ENCODE measurements around the gene MAGI2.
"Not testable (repeated sequence)": the region's sequence is repeated elsewhere in the genome, so short reads cannot be mapped to it uniquely, and the experiment has no call there.

The MAGI2 gene

DNA sequence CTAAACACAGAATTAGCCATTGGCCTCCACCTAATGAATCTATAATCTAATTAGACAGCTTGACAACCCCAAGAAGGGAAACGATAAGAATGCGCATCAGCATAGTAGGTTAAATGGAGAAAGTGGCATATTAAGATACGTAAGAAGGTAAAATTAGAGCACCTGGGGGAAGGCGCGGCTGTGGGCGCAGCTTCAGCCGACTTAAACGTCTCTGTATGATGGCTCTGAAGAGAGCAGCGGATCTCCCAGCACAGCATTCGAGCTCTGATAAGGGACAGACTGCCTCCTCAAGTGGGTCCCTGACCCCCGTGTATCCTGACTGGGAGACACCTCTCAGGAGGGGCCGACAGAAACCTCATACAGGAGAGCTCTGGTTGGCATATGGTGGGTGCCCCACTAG is 1136.1 kb downstream of the MAGI2 start:
- DNase-seq, result no peak

DNA sequence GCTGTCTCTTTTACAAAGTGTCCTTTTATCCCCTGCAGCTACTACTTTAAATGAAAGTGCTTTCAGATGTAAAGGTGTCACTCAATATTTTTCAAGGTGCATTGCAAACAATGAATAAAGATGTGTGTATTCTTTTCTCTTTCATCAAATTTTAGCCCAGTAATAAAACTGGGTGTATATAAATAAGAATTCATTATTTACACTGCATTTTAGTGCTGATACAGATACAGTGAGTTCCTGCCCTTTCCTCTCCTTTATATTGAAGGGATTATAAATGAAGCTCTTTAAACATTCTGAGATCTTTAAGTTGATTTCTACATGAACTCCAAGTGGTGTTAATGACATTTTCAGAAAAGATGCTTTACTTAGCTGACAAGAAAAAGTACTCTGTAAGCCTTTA is 1137.4 kb downstream of the MAGI2 start:
- no peak for DNase-seq

DNA sequence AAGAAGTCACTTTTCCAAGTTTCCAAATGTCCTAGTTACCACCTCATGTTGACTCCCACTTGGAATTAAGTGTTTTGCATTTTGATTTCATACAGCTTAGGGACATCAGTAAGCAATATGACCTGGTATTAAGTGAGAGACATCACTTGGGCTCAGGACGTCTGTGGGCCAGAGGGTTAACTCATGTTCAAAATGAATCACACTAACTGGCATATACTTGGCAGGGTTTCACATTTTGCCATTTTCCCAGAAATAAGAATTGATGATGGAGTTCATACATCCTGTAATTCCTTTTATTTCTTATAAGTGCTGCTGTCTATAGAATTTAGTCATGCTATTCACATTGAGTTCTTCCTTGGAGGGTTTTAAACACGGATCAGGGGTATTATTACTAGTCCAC is 1138.3 kb downstream of the MAGI2 start:
- DNase-seq, result no peak

DNA sequence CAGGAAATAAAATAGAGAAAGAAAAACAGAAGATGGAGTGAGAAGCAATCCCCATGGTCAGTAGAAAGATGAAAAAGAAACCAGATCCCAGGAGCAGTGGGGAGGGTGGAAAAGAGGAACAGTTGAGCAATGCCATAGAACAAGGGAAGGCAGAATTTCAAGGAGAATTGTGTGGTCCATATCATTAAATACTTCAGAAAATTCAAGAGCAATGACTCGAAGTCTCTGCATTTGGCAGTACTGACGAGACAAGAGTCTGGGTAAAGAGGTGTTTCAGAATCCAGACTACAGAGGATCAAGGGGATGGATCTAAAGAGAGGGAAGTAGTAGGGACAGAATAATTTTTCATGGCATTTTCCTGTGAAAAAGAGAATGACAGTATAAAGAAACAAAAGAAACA is 1142.3 kb downstream of the MAGI2 start:
- DNase-seq, result no peak

DNA sequence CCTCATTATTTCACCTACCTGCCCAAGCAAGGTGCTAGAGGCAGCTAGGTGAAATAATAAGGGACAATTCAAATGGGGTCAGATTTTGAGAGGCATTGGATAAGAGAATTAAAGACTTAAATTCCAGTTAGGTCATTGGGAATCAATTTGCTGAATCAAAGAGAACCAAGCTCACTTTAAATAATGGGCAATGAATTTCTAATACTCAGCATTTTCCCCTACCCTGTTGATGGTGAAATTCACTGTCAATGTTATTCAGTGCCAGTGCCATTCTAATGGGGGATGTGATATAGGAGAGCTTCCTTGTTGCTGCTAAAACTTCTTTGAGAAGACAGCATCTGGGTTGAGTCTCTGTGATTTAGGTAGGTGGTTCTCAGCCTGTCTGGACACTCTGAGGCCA is 1145.6 kb downstream of the MAGI2 start:
- no peak for DNase-seq

DNA sequence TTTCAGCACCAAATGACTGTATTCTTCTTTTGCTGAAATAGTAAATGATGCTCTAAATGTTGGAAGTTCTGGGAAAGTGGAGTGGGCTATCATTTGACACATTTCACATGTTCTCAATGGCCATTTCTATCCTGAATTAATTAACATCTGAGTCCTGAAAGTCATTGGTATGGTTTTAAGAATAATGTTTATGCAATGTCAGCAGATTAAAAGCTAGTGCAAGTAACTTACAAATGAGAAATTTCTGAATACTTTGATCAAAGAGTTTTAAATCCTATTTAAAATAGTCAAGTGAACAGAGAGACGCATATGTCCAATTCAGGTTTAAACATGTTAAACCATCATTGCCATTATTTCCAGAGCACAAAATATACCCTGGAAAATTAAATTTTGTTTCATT is 1146.8 kb downstream of the MAGI2 start:
- DNase-seq, result no peak

DNA sequence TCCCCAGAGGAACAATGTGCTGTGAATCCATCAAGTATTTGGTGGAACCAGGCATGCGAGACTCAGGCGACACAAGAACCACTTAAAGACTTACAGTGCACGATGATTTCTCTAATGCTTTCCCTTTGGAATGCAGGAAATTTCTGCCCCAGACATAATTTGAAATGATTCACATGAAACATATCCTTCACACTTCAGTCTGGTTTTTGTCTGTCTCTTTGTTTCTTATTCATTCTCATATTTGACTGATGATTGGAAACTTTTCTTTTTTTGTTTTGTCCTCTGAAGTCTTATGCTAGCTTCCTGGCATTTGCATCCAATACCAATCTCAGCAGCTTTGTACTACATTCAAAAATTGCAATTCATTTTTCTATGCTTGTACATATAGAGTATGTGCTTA is 1152.1 kb downstream of the MAGI2 start:
- no peak for DNase-seq

DNA sequence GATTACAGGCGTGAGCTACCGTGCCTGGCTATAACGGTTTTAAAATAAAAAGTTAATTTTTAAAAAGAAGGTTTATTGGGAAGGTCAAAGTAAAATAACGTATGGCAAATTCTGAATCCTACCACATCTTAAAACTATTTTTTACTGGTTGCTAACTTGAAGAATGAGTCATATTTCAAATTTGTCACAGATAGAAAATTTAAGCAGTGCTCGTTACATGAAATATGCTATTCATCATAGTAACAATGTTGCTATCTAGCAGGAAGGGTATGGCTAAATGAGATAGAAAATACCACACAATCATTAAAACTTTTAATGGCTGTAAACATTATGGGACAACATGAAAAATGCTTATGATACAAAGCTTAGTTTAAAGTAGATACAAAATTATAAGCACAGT is 1154.4 kb downstream of the MAGI2 start:
- no peak for DNase-seq

DNA sequence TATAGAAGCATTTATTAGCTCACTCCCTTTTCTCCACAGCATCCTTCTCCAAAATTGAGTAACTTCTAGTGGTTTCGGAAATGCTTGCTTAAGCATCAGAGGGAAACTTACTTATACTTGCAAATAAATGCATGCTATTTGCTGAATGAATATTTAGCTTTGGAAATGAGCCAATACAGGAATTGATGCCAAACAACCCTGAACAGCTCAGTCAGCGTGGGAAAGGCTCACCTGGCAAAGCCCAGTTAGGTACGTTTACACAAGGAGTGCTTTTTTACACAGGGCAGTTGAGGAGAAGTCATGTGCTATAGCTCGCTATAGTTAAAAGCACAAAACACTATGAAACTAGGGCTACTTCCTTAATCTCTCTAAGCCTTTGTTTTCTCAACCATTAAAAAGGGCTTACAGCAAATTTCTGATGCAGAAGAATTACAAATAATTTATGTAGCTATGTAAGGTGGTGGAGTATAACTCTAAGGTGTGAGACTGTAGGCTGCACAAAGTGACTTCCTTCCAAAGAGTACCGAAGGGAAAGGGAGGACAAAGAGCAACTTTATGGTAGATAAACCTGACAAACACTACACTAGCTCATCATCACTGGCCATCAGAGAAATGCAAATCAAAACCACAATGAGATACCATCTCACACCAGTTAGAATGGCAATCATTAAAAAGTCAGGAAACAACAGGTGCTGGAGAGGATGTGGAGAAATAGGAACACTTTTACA is 1156.7 kb downstream of the MAGI2 start:
- no peak for DNase-seq

DNA sequence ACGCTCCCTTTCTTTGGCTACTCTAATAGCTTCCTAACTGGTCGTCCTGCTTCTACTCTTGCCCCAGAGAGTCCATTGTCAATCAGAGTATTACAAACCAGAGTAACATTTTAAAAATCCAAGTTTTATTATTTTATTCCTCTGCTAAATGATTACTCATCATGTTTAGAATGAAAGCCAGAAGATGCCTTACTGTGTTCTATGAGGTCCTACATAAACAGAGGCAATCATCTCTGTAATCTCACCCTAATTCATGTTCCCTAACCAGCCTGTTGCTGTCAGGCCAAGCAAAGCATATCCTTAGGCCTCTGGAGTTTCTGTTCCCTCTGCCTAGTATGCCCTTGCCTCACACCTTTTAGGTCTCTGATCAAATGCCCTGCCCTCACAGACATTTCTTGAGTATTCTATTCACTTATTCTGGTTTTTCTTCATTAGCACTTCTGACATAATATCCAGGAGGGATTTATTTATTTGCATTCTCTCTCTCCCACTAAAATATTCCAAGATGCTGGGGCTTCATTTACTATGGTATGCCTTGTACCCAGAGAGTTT is 1157.3 kb downstream of the MAGI2 start:
- no peak for DNase-seq

DNA sequence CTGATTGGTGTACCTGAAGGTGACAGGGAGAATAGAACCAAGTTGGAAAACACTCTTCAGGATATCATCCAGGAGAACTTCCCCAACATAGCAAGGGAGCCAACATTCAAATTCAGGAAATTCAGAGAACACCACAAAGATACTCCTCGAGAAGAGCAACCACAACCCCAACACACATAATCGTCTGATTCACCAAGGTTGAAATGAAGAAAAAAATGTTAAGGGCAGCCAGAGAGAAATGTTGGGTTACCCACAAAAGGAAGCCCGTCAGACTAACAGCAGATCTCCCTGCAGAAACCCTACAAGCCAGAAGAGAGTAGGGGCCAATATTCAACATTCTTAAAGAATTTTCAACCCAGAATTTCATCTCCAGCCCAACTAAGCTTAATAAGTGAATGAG is 1164.0 kb downstream of the MAGI2 start:
- not testable (repeated sequence) for DNase-seq

DNA sequence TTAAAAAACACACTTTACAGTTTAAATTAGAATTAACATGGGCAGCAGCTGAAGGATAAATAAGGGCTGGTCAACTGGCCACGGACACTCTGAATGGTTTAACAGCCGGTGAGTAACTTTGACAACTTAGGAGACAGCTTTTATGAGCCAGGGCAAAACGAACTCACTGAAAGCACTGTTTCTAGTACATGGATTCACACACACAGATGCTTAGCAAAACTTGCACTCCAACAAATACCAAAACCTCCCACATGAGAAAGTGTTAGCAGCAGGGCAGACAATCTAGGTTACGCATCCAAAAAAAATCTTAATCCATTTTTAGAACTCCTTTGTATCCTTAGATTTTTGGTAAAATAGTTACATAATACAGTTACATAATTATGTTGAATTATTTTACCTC is 1168.5 kb downstream of the MAGI2 start:
- no peak for DNase-seq

DNA sequence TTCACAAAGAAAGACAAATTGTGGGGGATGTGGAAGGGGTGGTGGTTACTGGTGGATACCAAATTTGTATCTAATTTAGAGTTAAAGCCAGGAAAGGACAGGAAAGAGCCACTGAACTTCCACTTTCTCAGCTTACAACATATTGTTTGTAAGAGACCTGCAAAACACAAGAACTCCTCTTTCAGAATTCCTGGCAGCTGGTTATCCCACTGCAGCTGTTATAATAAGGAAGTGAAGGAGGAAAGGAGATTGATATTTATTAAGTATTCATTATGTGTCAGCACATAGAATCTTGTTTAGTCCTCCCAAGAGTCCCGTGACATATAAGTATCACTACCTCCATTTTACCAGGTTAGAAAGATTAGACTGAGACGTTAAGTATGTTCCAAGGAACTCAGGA is 1173.2 kb downstream of the MAGI2 start:
- no peak for DNase-seq

DNA sequence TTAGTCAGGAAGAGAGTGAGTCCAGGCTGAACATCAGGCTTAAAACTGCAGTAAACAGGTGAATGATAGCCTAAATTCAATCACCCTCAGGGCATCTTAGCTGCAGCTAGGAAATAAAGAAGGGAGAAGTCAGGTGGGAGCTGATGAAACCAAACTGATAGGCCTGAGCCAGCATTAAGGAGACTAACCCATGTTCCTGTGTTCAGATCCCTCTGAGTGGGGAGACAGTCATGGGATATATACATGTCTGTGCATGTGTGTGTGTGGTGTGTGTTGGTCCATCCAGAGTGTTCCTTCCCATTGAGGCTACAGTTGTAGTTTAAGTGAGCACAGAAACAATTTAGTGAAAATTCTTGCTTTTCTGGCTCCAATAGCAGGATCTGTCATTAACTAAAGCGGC is 1174.0 kb downstream of the MAGI2 start:
- DNase-seq, result no peak

DNA sequence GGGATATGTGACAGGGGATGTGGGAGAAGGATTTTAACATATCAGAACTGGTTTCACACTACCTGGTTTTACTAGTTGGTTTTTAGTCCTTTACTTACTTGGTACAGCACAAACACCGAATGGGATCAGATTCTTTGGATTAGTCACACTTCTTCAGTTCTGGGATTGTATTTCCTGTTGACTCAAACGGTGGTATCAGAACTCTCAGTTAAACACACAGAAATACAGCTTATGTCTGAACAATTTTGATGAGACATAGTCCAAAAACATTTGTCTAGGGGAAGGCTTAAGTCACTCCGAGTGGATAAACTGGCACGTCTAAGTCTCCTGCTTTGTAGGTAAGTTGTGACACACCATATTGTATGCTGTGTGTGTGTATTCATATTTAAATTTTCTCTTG is 1174.4 kb downstream of the MAGI2 start:
- DNase-seq, result no peak

DNA sequence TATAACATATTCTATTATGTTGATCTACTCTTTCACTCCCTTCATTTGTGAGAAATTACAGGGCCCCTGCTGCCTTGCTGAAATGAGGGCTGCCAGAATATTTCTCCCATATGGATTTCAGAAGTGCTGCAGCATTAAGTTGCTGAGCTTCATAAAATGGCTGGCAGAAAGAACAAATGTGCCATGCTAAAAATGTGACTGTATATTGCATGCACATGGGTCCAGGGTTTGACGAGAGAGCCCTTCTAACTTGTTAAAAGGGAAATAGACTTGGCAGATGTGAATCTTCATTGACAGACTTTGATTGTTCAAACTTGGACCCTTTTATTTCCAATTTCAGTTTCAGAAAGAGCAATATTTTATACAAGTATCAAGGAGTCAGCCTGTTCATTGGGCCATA is 1186.3 kb downstream of the MAGI2 start:
- no peak for DNase-seq

DNA sequence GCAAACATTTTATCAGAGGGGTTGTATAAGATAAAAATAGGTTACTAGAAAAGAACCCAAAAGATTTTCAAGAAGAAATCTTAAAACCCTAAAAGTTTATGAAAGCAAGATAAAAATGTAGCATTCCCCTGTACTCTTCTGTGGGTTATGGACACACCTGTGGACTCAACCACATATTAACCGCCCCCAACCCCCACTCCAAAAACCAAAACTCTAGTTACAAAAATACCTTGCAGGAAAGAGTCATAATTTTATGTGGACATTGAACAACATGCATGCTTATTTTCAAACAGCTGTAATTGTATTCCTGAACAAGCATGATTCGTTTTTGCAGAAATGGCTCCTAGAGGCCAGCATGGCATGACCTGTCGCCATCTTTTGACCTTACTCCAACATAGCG is 1188.0 kb downstream of the MAGI2 start:
- DNase-seq, result no peak

DNA sequence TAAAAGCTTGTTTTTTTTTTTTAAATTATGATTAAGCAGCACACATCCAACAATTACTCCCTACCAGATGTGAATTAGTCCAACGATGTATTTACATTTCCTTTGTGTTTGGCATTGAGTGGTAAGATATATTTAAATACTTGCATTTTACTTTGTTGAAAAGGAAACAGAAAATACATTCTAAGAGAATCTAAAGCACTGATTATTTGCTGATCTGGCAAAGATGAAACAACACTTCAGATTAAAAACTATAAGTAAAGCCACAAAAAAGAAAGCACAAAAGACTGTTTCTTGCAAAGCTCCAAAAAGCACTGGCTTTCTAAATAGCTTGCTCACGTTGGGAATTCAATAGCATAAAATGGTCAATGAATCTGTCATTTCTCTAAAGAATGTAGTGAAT is 1188.4 kb downstream of the MAGI2 start:
- no peak for DNase-seq

DNA sequence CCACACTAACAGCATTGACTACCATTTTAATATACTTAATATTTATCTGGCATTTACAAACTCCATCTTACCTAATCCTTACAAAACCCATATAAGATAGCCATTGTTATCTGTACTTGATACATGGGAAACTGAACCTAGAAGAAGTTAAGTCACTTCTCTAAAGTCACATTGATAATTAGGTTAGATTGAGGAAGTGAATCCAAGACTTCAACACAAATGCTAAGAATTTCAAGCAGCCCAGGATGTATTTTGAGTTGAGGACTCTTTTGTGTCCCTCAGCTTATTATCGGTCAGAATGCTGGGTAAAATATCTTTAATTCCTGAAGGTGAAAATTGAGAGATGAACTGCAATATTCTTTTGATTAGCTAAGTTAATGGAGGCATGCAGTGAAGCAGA is 1189.4 kb downstream of the MAGI2 start:
- no peak for DNase-seq

DNA sequence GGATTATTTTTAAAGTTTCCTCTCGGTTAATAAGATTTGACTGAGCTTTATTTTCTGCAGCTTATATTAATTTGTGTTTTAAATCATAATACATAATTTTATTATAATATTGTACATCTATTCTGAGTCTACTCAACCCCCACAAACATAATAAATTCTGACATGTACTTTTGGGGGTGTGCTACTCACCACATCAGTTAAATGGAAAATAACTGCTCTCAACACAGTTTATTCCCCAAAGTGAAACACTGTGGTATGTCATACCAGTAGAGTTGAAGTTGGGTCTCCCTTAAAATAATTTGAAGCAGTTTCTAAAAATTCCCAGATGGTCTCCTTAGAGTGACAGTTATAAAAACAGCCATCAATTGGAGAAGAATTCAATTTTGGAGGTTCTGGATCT is 1191.7 kb downstream of the MAGI2 start:
- no peak for DNase-seq

DNA sequence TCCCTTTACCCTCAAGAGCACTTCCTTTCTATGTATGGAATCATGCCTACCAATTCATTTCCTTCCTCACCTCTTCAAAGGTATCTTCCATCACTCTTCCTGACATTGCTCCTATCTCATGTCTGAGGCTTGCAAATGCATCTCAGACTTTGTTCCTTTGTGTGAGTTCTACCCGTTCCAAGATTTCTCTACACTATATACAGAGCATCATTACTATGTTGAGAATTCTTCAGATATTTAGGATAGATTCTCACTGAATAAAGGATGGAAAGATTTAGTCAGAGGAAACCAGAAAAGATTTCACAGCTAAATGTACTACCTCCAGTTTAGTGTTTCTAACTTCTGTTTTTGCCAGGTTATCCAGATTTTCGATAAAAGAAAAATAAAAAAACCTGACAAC is 1192.2 kb downstream of the MAGI2 start:
- DNase-seq, result no peak

DNA sequence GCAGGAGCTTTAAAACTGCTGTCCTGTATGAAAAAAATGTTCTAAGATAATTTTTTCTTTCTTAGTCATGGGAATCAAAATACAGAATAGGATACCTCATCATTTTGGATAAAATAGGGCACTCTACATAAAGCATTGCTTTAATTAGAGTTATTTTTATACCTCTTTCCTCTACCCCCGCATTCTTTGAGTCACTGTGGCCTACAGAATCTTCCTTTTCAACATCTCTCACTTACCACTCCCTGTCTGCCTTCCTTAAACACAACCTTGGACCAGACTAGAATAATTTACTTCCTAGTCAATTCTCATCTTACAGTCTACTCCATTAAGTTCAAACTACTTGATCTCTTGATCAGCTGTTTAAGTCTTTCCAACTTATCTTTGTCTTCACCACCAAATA is 1192.6 kb downstream of the MAGI2 start:
- DNase-seq, result no peak

DNA sequence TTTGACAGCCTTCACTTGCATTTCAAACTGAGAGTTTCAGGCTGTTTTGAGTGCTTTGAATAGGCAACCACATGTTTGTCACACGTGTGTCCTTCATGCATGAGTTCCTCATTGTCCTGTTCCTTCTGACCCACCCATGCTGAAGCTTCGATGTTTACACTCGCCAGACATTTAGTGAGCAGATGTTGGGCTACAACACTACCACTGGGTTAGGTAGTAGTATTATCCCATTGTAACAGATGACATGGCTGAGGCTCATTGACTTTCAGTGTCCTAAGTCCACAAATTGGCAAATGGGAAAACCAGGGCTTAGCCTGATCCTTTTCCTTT is 1198.8 kb downstream of the MAGI2 start:
- DNase-seq, result no peak

DNA sequence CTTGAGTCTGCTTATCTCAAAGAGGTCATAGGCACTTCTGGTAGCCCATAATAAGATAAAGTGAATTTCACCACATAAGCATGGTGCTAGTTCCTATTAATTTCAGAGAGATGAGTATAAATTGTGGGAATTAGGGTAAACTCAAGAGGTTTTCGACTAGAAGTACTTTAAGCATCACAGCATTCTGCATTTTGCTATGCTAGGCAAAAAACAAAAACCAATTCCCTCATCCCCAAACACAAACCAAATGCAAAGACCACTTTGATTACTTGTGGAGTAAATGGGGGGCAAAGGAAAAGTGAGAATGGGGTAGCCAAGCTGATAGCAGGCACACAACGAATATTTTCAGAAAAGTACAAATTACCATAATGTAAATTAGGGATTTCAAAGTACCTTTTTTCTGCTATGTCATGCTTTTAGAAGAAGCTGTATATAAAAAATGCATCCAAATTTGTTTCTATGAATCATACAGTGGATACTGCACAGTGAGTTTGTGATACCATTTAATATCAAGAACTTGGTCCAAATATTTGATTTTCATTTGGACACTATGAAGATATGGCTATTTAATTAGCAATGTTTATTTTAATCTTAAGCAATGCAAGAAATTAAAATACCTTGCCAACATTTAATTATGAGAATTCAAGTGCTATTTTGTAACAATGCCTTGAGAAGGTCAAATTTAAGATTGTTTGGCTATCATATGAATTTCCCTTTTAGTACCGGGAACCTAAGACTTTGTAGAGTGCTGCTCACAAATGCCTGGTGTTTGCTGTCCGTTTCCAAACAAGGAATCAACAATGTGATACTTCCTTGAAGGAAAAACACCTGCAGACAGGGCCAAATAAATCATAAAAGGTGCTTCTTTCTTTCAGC is 1199.4 kb downstream of the MAGI2 start:
- DNase-seq, result no peak

DNA sequence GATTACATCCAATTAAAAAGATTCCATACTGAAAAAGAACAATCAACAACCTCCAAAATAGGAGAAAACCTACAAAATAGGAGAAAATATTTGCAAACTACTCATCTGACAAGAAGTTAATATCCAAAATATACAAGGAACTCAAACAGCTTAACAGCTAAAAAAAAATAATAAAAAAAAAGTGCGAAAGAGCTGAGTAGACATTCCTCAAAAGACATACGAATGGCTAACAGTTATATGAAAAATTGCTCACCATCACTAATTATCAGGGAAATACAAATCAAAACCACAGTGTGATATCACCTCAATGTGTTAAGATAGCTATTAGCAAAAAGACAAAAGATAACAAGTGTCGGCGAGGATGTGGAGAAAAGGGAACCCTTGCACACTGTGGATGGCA is 1204.6 kb downstream of the MAGI2 start:
- DNase-seq, result no peak
